GM18526 (cell line): ENCODE measurements around the gene MRPL14.

ENCODE experiments used
- POLR2A ChIP-seq: IDR thresholded peaks from 3 replicates; pipeline ENCODE4 v1.6.1; 2011; ENCODE audit not compliant: insufficient read length; ENCODE audit errors: extremely low read depth

The MRPL14 gene

GRCh38 chr6:44084231-44085014 lies 42.8 kb downstream of the MRPL14 start:
- no peak for TF ChIP-seq POLR2A

GRCh38 chr6:44082872-44083321 lies 44.4 kb downstream of the MRPL14 start:
- TF ChIP-seq POLR2A, result no peak

- no peak for TF ChIP-seq POLR2A
These were observed 45.5 kb downstream of the MRPL14 start for GRCh38 chr6:44081753-44082152.

- TF ChIP-seq POLR2A, result no peak
These were observed 46.4 kb downstream of the MRPL14 start for GRCh38 chr6:44080561-44081521.

- no peak for TF ChIP-seq POLR2A
These were observed 47.6 kb downstream of the MRPL14 start for GRCh38 chr6:44079672-44080071.

- TF ChIP-seq POLR2A, result no peak
These were observed 48.2 kb downstream of the MRPL14 start for GRCh38 chr6:44078827-44079671.

GRCh38 chr6:44078219-44078826 lies 48.9 kb downstream of the MRPL14 start:
- TF ChIP-seq POLR2A, result no peak

DNA sequence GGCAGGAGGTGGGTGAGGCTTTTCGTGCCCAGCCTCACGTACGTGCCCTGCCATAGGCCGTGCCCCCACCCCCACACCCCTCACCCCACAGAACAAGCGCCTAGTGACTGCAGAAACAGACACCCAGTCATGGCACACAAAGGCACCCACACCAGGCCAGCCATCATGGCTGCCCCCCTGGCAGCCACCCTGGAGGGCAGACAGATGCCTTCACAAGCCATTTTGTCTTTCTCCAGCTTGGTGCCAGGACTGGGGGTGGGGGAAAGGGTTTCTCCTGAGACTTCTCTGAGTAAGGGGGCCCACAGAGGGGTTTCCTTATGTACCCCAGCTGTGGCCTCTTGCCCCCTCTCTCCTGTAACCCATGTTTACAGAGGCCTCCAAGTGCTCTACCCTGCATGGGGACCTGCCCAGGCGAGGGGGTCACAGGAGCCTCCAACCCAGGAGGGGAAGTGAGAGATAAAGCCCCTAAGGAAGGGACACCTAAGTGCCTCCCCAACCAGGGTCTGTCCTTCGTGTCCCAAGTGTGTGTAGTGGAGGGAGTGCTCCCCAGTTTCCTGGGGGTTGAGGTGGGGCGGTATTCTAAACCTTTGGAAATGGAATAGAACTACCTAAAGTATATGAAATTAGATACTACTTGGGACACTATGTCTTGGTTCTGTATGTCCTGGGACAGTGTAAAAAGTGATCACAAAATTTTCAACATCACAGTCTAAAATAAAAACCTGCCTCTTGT lies 49.9 kb downstream of the MRPL14 start:
- no peak for TF ChIP-seq POLR2A

- no peak for TF ChIP-seq POLR2A
These were observed 50.7 kb downstream of the MRPL14 start for GRCh38 chr6:44076356-44077213.

GRCh38 chr6:44075647-44076355 lies 51.5 kb downstream of the MRPL14 start:
- TF ChIP-seq POLR2A, result no peak

GRCh38 chr6:44074813-44075646 lies 52.2 kb downstream of the MRPL14 start:
- no peak for TF ChIP-seq POLR2A

DNA sequence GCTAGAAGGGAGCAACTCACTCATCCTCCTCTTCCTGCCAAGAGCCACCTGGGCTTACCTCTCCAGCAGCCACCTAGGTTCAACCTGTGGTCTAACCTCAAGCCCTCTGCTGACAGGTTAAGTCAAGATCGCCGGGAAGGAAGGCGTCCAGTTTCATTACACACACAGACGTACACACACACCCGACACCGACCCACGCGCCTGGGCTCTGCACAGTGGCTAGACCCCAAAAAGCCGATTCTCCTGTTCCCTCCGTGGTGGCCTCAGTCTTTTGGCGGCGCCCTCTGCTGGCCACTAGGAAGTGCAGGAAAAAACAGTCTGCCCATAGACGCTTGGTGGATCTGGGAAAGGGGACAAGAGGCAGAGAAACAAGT lies 52.8 kb downstream of the MRPL14 start:
- no peak for TF ChIP-seq POLR2A
